Activated B cell treated with CpG ODN at 0.5 μM for 24 hours (primary cell): ENCODE measurements around the gene ADAM33. TPM values are rescaled to one million over a fixed set of nuclear protein-coding genes. Genes with fewer than 3 reads are reported as not detected.

ENCODE experiments used
- ATAC-seq: fragments of 200-7000 bp; cut with Tn5 transposase; one replicate; pipeline ENCODE4 v1.10.0; 2021; ENCODE audit warnings: low read depth, mild to moderate bottlenecking, moderate library complexity
- CTCF ChIA-PET: fragments of 350-600 bp; sonication (Branson Sonifier 250); formaldehyde crosslinking; loops from one replicate; lab custom pipeline; 2021; ENCODE audit warnings: antibody characterized with exemption; lab: Charles Lee
- POLR2A ChIA-PET: fragments of 350-600 bp; sonication (Branson Sonifier 250); formaldehyde crosslinking; loops from one replicate; lab custom pipeline; 2021; ENCODE audit warnings: antibody characterized with exemption; lab: Charles Lee
- DNase-seq: peaks from one replicate; pipeline ENCODE4 v3.0.0; 2022
- H3K27ac Mint-ChIP-seq: one replicate; pipeline ENCODE4 v1.8.0; 2020; ENCODE audit warnings: mixed read lengths
- H3K27me3 Mint-ChIP-seq: one replicate; pipeline ENCODE4 v1.8.0; 2021; ENCODE audit warnings: mixed read lengths
- H3K36me3 Mint-ChIP-seq: one replicate; pipeline ENCODE4 v1.8.0; 2021; ENCODE audit warnings: low read depth, mixed read lengths
- H3K4me1 Mint-ChIP-seq: one replicate; pipeline ENCODE4 v1.8.0; 2021; ENCODE audit warnings: mixed read lengths
- H3K4me3 Mint-ChIP-seq: one replicate; pipeline ENCODE4 v1.8.0; 2020; ENCODE audit warnings: mild to moderate bottlenecking, mixed read lengths
- H3K9me3 Mint-ChIP-seq: one replicate; pipeline ENCODE4 v1.8.0; 2020; ENCODE audit warnings: mixed read lengths
- CTCF ChIP-seq: fragments of 200-600 bp; IDR thresholded peaks from one replicate; pipeline ENCODE4 v1.8.0; 2022; ENCODE audit warnings: antibody characterized with exemption, mild to moderate bottlenecking
- intact Hi-C: fragments of 100-400 bp; cut with micrococcal nuclease; formaldehyde crosslinking; loops from one replicate; pipeline ENCODE4 v1.15.1; 2024
- total RNA-seq: library from RNA; stranded (reverse); gene quantifications from 2 replicates; pipeline ENCODE4 v1.2.3, GENCODE V29; 2022

Gene ADAM33
- total RNA-seq, 1 donor from 2014 or later = not detected

DNA sequence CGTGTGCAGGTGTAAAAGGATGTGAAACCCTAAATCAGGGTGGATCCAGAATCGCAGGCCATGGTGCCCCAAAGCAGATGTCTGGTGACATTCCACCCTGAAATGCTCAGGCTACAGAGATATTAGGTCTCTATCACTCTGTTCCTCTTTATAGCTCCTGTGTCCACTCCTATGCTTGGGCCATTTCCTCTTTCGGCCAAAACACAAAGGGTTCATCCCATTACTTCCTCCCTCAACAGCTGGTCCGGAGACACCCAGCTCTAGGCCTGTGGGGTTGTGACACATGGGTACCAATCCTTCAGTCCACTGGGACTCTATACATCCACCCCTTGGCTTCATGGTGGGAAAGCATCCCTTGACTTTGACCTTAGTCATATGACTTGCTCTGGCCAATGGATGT, 32.3 kb upstream of the ADAM33 start:
- intact Hi-C loops = no loop called here
- no peak for ATAC-seq
- POLR2A ChIA-PET = no interaction called here

GRCh38 chr20:3712279-3712873, 30.6 kb upstream of the ADAM33 start, which contains the start of gene SIGLEC1:
Gene SIGLEC1 (minus strand): TSS chr20:3712600. CDS start chr20:3707128, 5,472 bp downstream.
- intact Hi-C loops = no loop called here
- H3K27ac Mint-ChIP-seq = no peak within 1 kb of the TSS
- no peak within 1 kb of the TSS for H3K4me3 Mint-ChIP-seq
- H3K9me3 Mint-ChIP-seq = no peaks in the 10 kb centered on the region
- ChIA-PET CTCF (no interaction called here), POLR2A (interaction anchor here (0.7 kb wide), 1 partner anchor 251 kb away, joined by 6 read pairs; no protein-coding TSS in a partner anchor)
- no peaks in the 10 kb centered on the region for H3K4me1 Mint-ChIP-seq
- TF ChIP-seq CTCF = no peak
- DNase-seq (no peak), ATAC-seq (no peak)
- H3K27me3 Mint-ChIP-seq = peaks cover 4% of the 10 kb centered on the region
- H3K36me3 Mint-ChIP-seq = no peaks in the 10 kb centered on the region

More for the DNA sequence above, 32.3 kb upstream of the ADAM33 start:
- Mint-ChIP-seq H3K4me3 (no peak overlapping the region), H3K27ac (no peak overlapping the region), H3K36me3 (no peaks in the 10 kb centered on the region), H3K27me3 (peaks cover 12% of the 10 kb centered on the region), H3K9me3 (no peaks in the 10 kb centered on the region), H3K4me1 (no peaks in the 10 kb centered on the region)
- CTCF ChIA-PET = no interaction called here
- TF ChIP-seq CTCF = no peak
- DNase-seq = no peak

DNA sequence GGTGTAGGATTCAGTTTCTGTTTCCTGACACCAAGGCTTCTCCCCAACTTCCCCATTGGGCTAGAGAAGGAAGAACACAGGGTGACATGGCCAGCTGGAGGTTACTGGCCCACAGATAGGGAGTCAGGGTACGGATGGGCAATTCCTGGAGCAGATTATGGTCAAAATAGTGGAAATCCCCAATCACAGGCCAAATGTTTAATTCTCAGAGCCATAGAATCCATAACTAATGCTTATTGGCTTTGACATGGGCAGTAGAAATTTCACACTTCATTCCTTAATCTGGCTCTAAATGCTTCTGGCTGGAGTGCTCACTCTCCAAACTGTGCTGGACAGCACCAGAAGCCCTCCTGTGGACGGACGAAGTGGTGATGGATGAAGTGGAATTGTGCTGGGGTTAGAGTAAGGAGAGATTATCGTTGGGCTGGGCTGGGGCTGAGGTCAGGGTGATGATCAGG, 29.7 kb upstream of the ADAM33 start:
- no peak for ATAC-seq
- POLR2A ChIA-PET = no interaction called here

GRCh38 chr20:3710703-3711483, 29.1 kb upstream of the ADAM33 start:
- intact Hi-C loops = loop anchor here (1.0 kb wide), 2 partner anchors 35 to 148 kb away; no protein-coding TSS in a partner anchor
- Mint-ChIP-seq H3K4me3 (no peak overlapping the region), H3K4me1 (no peaks in the 10 kb centered on the region), H3K27ac (no peak overlapping the region), H3K9me3 (no peaks in the 10 kb centered on the region), H3K36me3 (no peaks in the 10 kb centered on the region), H3K27me3 (peaks cover 4% of the 10 kb centered on the region)
- ChIA-PET CTCF (interaction anchor here (0.5 to 1.8 kb wide), 10 partner anchors 9 to 357 kb away, joined by 3 to 9 read pairs (median 4); no protein-coding TSS in a partner anchor), POLR2A (no interaction called here)
- ATAC-seq (peak; percentile 42), DNase-seq (peak; percentile 65)
- peak; percentile 61 for TF ChIP-seq CTCF

More for the DNA sequence above, 29.7 kb upstream of the ADAM33 start:
- Mint-ChIP-seq H3K9me3 (no peaks in the 10 kb centered on the region), H3K4me1 (no peaks in the 10 kb centered on the region), H3K36me3 (no peaks in the 10 kb centered on the region), H3K27me3 (peaks cover 4% of the 10 kb centered on the region), H3K4me3 (no peak overlapping the region), H3K27ac (no peak overlapping the region)
- CTCF ChIA-PET = interaction anchor here (0.5 to 1.8 kb wide), 8 partner anchors 9 to 357 kb away, joined by 3 to 9 read pairs (median 6); no protein-coding TSS in a partner anchor
- intact Hi-C loops = loop anchor here (1.0 kb wide), 2 partner anchors 35 to 148 kb away; no protein-coding TSS in a partner anchor
- DNase-seq = no peak
- no peak for TF ChIP-seq CTCF

DNA sequence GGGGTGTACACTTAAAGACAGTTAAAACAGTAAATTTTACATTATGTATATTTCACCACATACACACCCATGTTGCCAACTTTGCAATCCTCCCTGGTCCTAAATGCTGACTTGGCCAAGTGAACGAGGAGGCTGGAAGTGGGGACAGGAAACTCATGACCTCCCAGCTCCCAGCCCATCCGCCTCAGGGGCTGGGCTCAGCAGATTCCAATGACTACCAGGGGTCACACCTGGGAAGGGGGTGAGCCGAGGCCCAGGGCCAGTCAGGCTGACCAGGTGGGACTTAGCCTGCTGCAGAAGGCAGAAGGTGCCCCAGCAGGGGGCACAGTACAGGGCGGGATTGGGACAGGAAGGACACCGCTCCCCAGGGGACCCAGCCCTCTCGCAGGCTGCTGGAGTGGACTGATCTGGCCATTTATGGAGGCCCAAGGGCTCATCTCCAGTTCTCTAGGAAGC, 28.2 kb upstream of the ADAM33 start:
- intact Hi-C loops = no loop called here

More for the DNA sequence above, 28.2 kb upstream of the ADAM33 start:
- POLR2A ChIA-PET = interaction anchor here (0.5 kb wide), 1 partner anchor 122 kb away, joined by 6 read pairs; no protein-coding TSS in a partner anchor
- Mint-ChIP-seq H3K4me3 (no peak overlapping the region), H3K36me3 (no peaks in the 10 kb centered on the region), H3K27ac (no peak overlapping the region), H3K9me3 (no peaks in the 10 kb centered on the region), H3K4me1 (no peaks in the 10 kb centered on the region), H3K27me3 (peaks cover 4% of the 10 kb centered on the region)
- ATAC-seq = no peak
- DNase-seq = no peak
- TF ChIP-seq CTCF = no peak
- CTCF ChIA-PET = interaction anchor here (0.8 to 1.8 kb wide), 7 partner anchors 10 to 383 kb away, joined by 3 to 8 read pairs (median 5); no protein-coding TSS in a partner anchor
